ENCODE data around the gene MRGPRX1. TPM values are rescaled to one million over a fixed set of nuclear protein-coding genes. Genes with fewer than 3 reads are reported as not detected.
"Not testable (repeated sequence)": the region's sequence is repeated elsewhere in the genome, so short reads cannot be mapped to it uniquely, and the experiment has no call there.

MRGPRX1 gene
- total RNA-seq, 2 donors from 2014 or later = not detected

GRCh38 chr11:18936002-18936673 lies 3.1 kb downstream of the MRGPRX1 start:
- 63 to 65% methylated on average over 5 of the region's 5 CpGs for WGBS, 2 donors
- Histone ChIP-seq H3K9me3 (no peaks in the 10 kb centered on the region), H3K4me1 (no peaks in the 10 kb centered on the region), H3K27me3 (no peaks in the 10 kb centered on the region), H3K4me3 (no peak overlapping the region), H3K36me3 (replicated peaks in 1 of 2; ENCODE audit: insufficient read depth in 1 of 2, low read depth in 2 of 2) (no peaks in the 10 kb centered on the region), H3K27ac (no peak overlapping the region)
- intact Hi-C loops (cut with DNase I) = no loop called here
- ATAC-seq (no peak), DNase-seq (no peak)
- TF ChIP-seq, protein P1, sequence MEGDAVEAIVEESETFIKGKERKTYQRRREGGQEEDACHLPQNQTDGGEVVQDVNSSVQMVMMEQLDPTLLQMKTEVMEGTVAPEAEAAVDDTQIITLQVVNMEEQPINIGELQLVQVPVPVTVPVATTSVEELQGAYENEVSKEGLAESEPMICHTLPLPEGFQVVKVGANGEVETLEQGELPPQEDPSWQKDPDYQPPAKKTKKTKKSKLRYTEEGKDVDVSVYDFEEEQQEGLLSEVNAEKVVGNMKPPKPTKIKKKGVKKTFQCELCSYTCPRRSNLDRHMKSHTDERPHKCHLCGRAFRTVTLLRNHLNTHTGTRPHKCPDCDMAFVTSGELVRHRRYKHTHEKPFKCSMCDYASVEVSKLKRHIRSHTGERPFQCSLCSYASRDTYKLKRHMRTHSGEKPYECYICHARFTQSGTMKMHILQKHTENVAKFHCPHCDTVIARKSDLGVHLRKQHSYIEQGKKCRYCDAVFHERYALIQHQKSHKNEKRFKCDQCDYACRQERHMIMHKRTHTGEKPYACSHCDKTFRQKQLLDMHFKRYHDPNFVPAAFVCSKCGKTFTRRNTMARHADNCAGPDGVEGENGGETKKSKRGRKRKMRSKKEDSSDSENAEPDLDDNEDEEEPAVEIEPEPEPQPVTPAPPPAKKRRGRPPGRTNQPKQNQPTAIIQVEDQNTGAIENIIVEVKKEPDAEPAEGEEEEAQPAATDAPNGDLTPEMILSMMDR (IDR thresholded peaks at IDR 0.05) = no peak
- TF ChIP-seq POLR2A (IDR thresholded peaks at IDR 0.05) = no peak

GRCh38 chr11:18934195-18934814 lies 4.9 kb downstream of the MRGPRX1 start:
- no peak for DNase-seq
- no peaks in the 10 kb centered on the region for H3K4me1 ChIP-seq
- H3K27ac ChIP-seq = no peak overlapping the region
- no peaks in the 10 kb centered on the region for H3K9me3 ChIP-seq
- H3K4me3 ChIP-seq = no peak overlapping the region
- TF ChIP-seq, protein P1 (IDR thresholded peaks at IDR 0.05) = no peak
- no peak for TF ChIP-seq POLR2A (IDR thresholded peaks at IDR 0.05)
- ATAC-seq = no peak
- no peaks in the 10 kb centered on the region for H3K27me3 ChIP-seq
- intact Hi-C loops (cut with DNase I) = no loop called here
- WGBS, 2 donors = 81 to 87% methylated on average over 22 of the region's 22 CpGs
- H3K36me3 ChIP-seq (replicated peaks in 1 of 2; ENCODE audit: insufficient read depth in 1 of 2, low read depth in 2 of 2) = no peaks in the 10 kb centered on the region

GRCh38 chr11:18927550-18928322 lies 11.5 kb downstream of the MRGPRX1 start:
- intact Hi-C loops (cut with DNase I) = no loop called here
- no peaks in the 10 kb centered on the region for H3K36me3 ChIP-seq (replicated peaks in 1 of 2; ENCODE audit: insufficient read depth in 1 of 2, low read depth in 2 of 2)
- H3K9me3 ChIP-seq = no peaks in the 10 kb centered on the region
- ATAC-seq (no peak), DNase-seq (no peak)
- no peak overlapping the region for H3K4me3 ChIP-seq
- no peaks in the 10 kb centered on the region for H3K4me1 ChIP-seq
- no peaks in the 10 kb centered on the region for H3K27me3 ChIP-seq
- WGBS, 2 donors = 60 to 66% methylated on average over 3 of the region's 3 CpGs
- TF ChIP-seq POLR2A (IDR thresholded peaks at IDR 0.05) = no peak
- TF ChIP-seq, protein P1 (IDR thresholded peaks at IDR 0.05) = no peak
- H3K27ac ChIP-seq = no peak overlapping the region

- H3K36me3 ChIP-seq (replicated peaks in 1 of 2; ENCODE audit: insufficient read depth in 1 of 2, low read depth in 2 of 2); ATAC-seq; H3K27ac ChIP-seq; H3K9me3 ChIP-seq; DNase-seq; H3K4me1 ChIP-seq; intact Hi-C loops (cut with DNase I); H3K27me3 ChIP-seq; H3K4me3 ChIP-seq: not testable (repeated sequence)
- WGBS, 2 donors = 56 to 66% methylated on average over 2 of the region's 2 CpGs
These were observed 13.8 kb downstream of the MRGPRX1 start for GRCh38 chr11:18925426-18925825.

DNA sequence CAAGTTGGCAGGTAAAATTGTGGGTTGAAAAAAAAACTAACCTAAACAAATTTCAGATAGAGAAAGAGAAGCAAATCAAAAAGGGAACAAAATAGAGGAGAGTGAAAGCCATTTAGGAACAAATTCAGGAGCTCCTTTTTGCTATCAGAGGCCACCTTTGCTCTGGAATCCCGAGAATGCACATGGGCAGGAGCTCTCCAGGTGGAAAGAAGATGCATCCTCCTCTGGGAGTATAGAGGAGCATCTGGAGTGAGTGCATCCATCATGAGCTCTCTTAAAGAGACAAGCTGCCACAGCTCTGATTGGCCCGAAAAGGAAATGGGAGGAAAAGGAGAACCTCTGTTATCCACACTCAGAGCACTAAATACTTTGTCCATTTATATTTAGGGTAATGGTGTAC lies 26.3 kb downstream of the MRGPRX1 start:
- no peak overlapping the region for H3K27ac ChIP-seq
- TF ChIP-seq, protein P1 (IDR thresholded peaks at IDR 0.05) = no peak
- TF ChIP-seq POLR2A (IDR thresholded peaks at IDR 0.05) = no peak
- ATAC-seq (no peak), DNase-seq (no peak)
- H3K36me3 ChIP-seq (replicated peaks in 1 of 2; ENCODE audit: insufficient read depth in 1 of 2, low read depth in 2 of 2) = no peaks in the 10 kb centered on the region
- H3K4me3 ChIP-seq = no peak overlapping the region
- WGBS, 2 donors = 34 to 38% methylated on average over 2 of the region's 2 CpGs
- H3K9me3 ChIP-seq = no peaks in the 10 kb centered on the region
- no peaks in the 10 kb centered on the region for H3K27me3 ChIP-seq
- intact Hi-C loops (cut with DNase I) = no loop called here
- H3K4me1 ChIP-seq = no peaks in the 10 kb centered on the region
